Measurements from ENCODE around the gene TMIGD3.

TMIGD3 gene

GRCh38 chr1:111439461-111440351 lies 63.7 kb downstream of the TMIGD3 start:
- H3K27ac ChIP-seq (ENCODE audit: low read length): no peak overlapping the region
- peaks cover 69% of the 10 kb centered on the region for H3K36me3 ChIP-seq (ENCODE audit: control insufficient read depth, low read depth, low read length)
- H3K27me3 ChIP-seq (ENCODE audit: control insufficient read depth, insufficient read depth, low read length): no peaks in the 10 kb centered on the region
- no peak overlapping the region for H3K4me3 ChIP-seq (ENCODE audit: low read length)
- H3K4me1 ChIP-seq (ENCODE audit: control insufficient read depth, low read depth, low read length): no peaks in the 10 kb centered on the region
- H3K9me3 ChIP-seq (ENCODE audit: control insufficient read depth, low read depth, low read length): no peaks in the 10 kb centered on the region
- no peak overlapping the region for H3K9ac ChIP-seq (ENCODE audit: low read length)

GRCh38 chr1:111436726-111437125 lies 66.7 kb downstream of the TMIGD3 start:
- H3K9me3 ChIP-seq (ENCODE audit: control insufficient read depth, low read depth, low read length): no peaks in the 10 kb centered on the region

More at GRCh38 chr1:111436726-111437125, 66.7 kb downstream of the TMIGD3 start:
- Histone ChIP-seq H3K9ac (ENCODE audit: low read length) (no peak overlapping the region), H3K27me3 (ENCODE audit: control insufficient read depth, insufficient read depth, low read length) (no peaks in the 10 kb centered on the region), H3K4me1 (ENCODE audit: control insufficient read depth, low read depth, low read length) (no peaks in the 10 kb centered on the region), H3K27ac (ENCODE audit: low read length) (no peak overlapping the region), H3K36me3 (ENCODE audit: control insufficient read depth, low read depth, low read length) (peaks cover 39% of the 10 kb centered on the region), H3K4me3 (ENCODE audit: low read length) (no peak overlapping the region)
